ENCODE measurements around the gene ZNF334.

DNA sequence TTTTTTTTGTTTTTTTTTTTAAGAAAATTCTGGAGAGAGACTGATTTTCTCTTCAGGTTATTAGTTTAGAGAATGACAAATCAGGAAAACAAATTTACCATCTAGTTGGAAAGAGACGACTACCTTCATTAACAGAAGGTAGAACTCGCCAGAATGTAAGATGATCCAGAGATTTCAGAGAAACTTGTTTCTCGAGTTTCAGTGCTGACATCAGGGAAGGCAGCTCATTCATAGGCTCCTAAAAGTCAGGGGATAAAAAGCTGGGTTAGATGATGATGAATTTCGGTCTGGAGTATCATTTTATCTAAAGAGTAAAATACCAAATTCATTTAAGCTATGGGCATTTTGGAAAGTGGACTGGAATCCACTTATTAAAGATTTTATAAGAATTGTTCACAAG, 27.9 kb downstream of the ZNF334 start:
- no peak for TF ChIP-seq POLR2A (IDR thresholded peaks at IDR 0.05)
- TF ChIP-seq, protein P1, sequence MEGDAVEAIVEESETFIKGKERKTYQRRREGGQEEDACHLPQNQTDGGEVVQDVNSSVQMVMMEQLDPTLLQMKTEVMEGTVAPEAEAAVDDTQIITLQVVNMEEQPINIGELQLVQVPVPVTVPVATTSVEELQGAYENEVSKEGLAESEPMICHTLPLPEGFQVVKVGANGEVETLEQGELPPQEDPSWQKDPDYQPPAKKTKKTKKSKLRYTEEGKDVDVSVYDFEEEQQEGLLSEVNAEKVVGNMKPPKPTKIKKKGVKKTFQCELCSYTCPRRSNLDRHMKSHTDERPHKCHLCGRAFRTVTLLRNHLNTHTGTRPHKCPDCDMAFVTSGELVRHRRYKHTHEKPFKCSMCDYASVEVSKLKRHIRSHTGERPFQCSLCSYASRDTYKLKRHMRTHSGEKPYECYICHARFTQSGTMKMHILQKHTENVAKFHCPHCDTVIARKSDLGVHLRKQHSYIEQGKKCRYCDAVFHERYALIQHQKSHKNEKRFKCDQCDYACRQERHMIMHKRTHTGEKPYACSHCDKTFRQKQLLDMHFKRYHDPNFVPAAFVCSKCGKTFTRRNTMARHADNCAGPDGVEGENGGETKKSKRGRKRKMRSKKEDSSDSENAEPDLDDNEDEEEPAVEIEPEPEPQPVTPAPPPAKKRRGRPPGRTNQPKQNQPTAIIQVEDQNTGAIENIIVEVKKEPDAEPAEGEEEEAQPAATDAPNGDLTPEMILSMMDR (IDR thresholded peaks at IDR 0.05) = no peak

Data from uterus (tissue), 2 donors.